Measurements from ENCODE around the gene GPR62.

The GPR62 gene

DNA sequence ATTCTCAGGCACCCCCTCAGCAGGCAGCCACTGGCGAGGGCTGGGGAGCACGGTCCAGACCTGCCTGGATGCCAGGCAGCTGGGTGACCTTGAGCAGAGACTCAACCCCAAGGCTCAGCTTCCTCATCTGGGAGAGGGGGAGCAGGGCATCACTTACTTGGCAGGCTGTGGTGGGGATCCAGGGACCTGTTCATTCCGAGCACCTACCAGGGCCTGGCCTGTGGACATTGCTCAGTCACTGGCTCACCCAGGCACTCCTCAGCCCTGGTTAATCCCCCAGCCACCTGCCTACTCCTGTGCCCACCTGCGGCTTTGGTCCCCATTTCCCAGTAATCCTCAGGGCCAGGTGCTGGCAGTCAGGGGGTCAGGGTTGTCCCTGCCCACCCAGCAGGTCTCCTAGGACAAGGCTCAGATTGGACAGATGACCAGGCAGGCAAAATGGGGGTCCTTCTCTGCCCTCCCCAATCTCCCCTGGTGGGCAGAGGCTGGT lies 49.8 kb downstream of the GPR62 start:
- no peak for TF ChIP-seq CTCF (conservative IDR thresholded peaks at IDR 0.05; ENCODE audit: low read length)
- DNase-seq (ENCODE audit: low read depth): no peak
- H3K4me3 ChIP-seq (ENCODE audit: low read length): no peak overlapping the region

GRCh38 chr3:52005571-52005986 lies 50.4 kb downstream of the GPR62 start:
- H3K4me3 ChIP-seq (ENCODE audit: low read length): no peak overlapping the region
- no peak for TF ChIP-seq CTCF (conservative IDR thresholded peaks at IDR 0.05; ENCODE audit: low read length)
- DNase-seq (ENCODE audit: low read depth): peak; percentile 48

GRCh38 chr3:52006017-52006819 lies 51.0 kb downstream of the GPR62 start:
- no peak for TF ChIP-seq CTCF (conservative IDR thresholded peaks at IDR 0.05; ENCODE audit: low read length)
- DNase-seq (ENCODE audit: low read depth): no peak
- no peak overlapping the region for H3K4me3 ChIP-seq (ENCODE audit: low read length)

DNA sequence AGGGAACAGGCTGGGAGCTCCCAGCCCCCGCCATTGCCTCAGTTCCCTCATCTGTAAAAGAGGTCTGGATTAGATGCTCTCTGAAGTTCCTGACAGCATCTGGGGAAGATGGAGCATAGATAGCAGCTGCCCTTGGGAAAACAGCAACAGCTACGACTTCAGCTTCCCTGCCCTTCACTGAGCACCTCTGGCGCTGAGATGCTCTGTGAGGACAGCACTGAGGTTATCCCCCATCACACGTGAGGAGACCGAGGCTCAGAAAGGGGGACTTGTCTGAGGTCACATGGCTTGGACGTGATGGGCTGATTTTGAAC lies 51.6 kb downstream of the GPR62 start:
- no peak for DNase-seq (ENCODE audit: low read depth)
- no peak for TF ChIP-seq CTCF (conservative IDR thresholded peaks at IDR 0.05; ENCODE audit: low read length)
- H3K4me3 ChIP-seq (ENCODE audit: low read length): no peak overlapping the region
